Ascending aorta (tissue), 2 donors: ENCODE data around the gene NDUFS6. TPM values are rescaled to one million over a fixed set of nuclear protein-coding genes. Genes with fewer than 3 reads are reported as not detected.
"Not testable (repeated sequence)": the region's sequence is repeated elsewhere in the genome, so short reads cannot be mapped to it uniquely, and the experiment has no call there.

Experiments used
- DNase-seq, 2 donors: peaks; one replicate each; pipeline ENCODE4 v3.0.0-alpha.2; 2019; ENCODE audit warnings: low spot score in 2 of 2
- H3K27ac ChIP-seq, 2 donors: fragments of 200-600 bp; sonication (generic); one replicate each; pipeline ENCODE4 v1.5.1; 2016 to 2017; ENCODE audit warnings: mild to moderate bottlenecking in 1 of 2
- H3K27me3 ChIP-seq: fragments of 200-600 bp; sonication (generic); one replicate; pipeline ENCODE4 v1.5.1; 2017
- H3K36me3 ChIP-seq, 2 donors: fragments of 200-600 bp; sonication (generic); one replicate each; pipeline ENCODE4 v1.5.1; 2016
- H3K4me1 ChIP-seq, 2 donors: fragments of 200-600 bp; sonication (generic); one replicate each; pipeline ENCODE4 v1.5.1; 2016 to 2017; ENCODE audit warnings: mild to moderate bottlenecking in 1 of 2
- H3K4me3 ChIP-seq, 2 donors: fragments of 200-600 bp; sonication (generic); one replicate each; pipeline ENCODE4 v1.5.1; 2016 to 2017; ENCODE audit warnings: mild to moderate bottlenecking in 1 of 2
- H3K9me3 ChIP-seq, 2 donors: fragments of 200-600 bp; sonication (generic); one replicate each; pipeline ENCODE4 v1.5.1; 2016
- intact Hi-C: fragments of 100-400 bp; cut with DNase I; formaldehyde crosslinking; loops from one replicate; pipeline ENCODE4 v1.15.1; 2023
- total RNA-seq: library from RNA; depleted of rRNA; stranded (reverse); fragments of >200 nt; gene quantifications from one replicate; pipeline ENCODE4 v1.1.0, GENCODE V29; 2016
- TF ChIP-seq, protein P1 (sequence below), 3 experiments: fragments of 200-600 bp in 2 of 3; fragments of 450-650 bp in 1 of 3; sonication (generic) in 2 of 3; IDR thresholded peaks; one replicate each; pipeline ENCODE4 v1.5.1; 2016 to 2019; ENCODE audit warnings: antibody characterized with exemption in 3 of 3, mild to moderate bottlenecking in 1 of 3, moderate library complexity in 1 of 3

Gene NDUFS6
- total RNA-seq, 1 donor from 2014 or later = 29.8 TPM

GRCh38 chr5:1815071-1815786 is 14.0 kb downstream of the NDUFS6 start:
- no peak for DNase-seq
- Histone ChIP-seq H3K9me3 (no peaks in the 10 kb centered on the region), H3K27me3 (no peaks in the 10 kb centered on the region), H3K4me3 (no peak overlapping the region), H3K27ac (no peak overlapping the region), H3K4me1 (no peaks in the 10 kb centered on the region), H3K36me3 (peaks cover 51 to 77% of the 10 kb centered on the region in 2 donors)
- intact Hi-C loops = no loop called here
- TF ChIP-seq, protein P1, sequence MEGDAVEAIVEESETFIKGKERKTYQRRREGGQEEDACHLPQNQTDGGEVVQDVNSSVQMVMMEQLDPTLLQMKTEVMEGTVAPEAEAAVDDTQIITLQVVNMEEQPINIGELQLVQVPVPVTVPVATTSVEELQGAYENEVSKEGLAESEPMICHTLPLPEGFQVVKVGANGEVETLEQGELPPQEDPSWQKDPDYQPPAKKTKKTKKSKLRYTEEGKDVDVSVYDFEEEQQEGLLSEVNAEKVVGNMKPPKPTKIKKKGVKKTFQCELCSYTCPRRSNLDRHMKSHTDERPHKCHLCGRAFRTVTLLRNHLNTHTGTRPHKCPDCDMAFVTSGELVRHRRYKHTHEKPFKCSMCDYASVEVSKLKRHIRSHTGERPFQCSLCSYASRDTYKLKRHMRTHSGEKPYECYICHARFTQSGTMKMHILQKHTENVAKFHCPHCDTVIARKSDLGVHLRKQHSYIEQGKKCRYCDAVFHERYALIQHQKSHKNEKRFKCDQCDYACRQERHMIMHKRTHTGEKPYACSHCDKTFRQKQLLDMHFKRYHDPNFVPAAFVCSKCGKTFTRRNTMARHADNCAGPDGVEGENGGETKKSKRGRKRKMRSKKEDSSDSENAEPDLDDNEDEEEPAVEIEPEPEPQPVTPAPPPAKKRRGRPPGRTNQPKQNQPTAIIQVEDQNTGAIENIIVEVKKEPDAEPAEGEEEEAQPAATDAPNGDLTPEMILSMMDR (IDR thresholded peaks at IDR 0.05) = no peak

DNA sequence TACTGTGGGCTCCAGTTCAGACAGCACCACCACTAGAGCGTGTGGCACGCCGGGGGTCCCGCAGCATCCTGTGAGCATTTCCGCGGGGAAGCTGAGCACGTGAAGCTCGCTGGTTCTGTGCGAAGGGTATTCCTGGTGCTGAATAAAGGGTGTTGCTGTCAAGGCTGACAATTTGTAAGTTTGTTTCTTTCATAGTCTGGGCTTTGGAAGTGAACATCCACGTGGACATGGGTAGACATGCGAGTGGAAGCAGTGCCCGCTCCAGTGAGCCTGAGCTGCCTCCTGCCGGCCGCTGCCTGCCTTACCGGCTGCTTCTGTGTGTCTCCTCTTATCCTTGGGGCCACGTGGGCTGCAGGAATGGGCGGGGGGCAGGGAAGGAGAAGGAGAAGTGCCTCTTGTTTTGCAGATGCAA is 14.7 kb downstream of the NDUFS6 start:
- intact Hi-C loops = no loop called here
- no peak for DNase-seq
- no peaks in the 10 kb centered on the region for H3K27me3 ChIP-seq
- TF ChIP-seq, protein P1 (IDR thresholded peaks at IDR 0.05) = no peak
- H3K36me3 ChIP-seq = peaks cover 51 to 79% of the 10 kb centered on the region in 2 donors
- no peaks in the 10 kb centered on the region for H3K9me3 ChIP-seq
- no peak overlapping the region for H3K4me3 ChIP-seq
- H3K27ac ChIP-seq = no peak overlapping the region
- no peaks in the 10 kb centered on the region for H3K4me1 ChIP-seq

GRCh38 chr5:1816495-1817089 is 15.4 kb downstream of the NDUFS6 start:
- intact Hi-C loops, H3K27me3 ChIP-seq, H3K4me1 ChIP-seq, H3K9me3 ChIP-seq, H3K27ac ChIP-seq, DNase-seq, H3K4me3 ChIP-seq: not testable (repeated sequence)
- H3K36me3 ChIP-seq = peaks cover 53 to 79% of the 10 kb centered on the region in 2 donors

DNA sequence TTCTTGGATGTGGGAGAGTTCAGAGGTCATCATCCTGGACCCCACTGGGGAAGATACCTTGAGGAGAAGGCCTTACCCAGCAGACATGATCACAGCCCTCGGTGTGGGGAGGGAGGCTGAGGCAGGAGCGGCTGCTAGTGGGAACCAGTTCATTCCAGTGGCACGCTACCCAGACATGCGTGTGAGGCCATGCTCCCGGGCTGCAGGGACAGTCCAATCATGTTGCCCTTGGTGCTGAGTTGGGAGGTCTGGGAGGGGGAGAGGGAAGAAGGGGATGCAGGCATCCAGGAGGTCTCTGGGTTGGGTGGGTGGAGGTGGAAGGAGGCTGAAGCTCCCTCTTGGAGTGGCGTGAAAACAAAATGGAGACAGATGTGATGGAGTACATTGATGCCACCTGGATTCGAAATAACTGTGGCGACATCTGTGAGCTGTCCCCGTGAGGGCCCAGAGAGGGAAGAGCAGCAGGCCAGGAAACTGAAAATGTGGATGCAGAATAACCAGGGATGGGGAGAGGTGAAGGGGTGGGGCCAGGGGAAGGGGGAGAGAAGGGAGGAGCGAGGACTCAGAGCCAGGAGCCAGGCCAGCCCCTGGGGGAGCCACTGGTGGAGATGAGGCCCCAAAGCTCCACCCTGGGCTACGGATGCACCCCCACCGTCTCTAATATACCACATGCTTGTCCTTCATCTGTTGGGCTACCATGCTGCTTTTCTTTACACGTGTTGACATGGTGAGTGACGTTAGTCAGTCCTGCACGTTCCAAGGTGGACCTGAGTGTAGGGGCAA is 16.2 kb downstream of the NDUFS6 start:
- no peak overlapping the region for H3K27ac ChIP-seq
- intact Hi-C loops = no loop called here
- TF ChIP-seq, protein P1 (IDR thresholded peaks at IDR 0.05) = no peak
- H3K9me3 ChIP-seq = no peaks in the 10 kb centered on the region
- H3K4me1 ChIP-seq = no peaks in the 10 kb centered on the region
- H3K27me3 ChIP-seq = no peaks in the 10 kb centered on the region
- peaks cover 57 to 79% of the 10 kb centered on the region in 2 donors for H3K36me3 ChIP-seq
- no peak overlapping the region for H3K4me3 ChIP-seq
- no peak for DNase-seq

GRCh38 chr5:1818784-1819183 is 17.6 kb downstream of the NDUFS6 start:
- no peak overlapping the region for H3K27ac ChIP-seq
- peaks cover 54 to 77% of the 10 kb centered on the region in 2 donors for H3K36me3 ChIP-seq
- TF ChIP-seq, protein P1 (IDR thresholded peaks at IDR 0.05) = no peak
- no peaks in the 10 kb centered on the region for H3K9me3 ChIP-seq
- intact Hi-C loops = no loop called here
- DNase-seq = no peak
- H3K27me3 ChIP-seq = no peaks in the 10 kb centered on the region
- H3K4me3 ChIP-seq = no peak overlapping the region
- H3K4me1 ChIP-seq = no peaks in the 10 kb centered on the region

DNA sequence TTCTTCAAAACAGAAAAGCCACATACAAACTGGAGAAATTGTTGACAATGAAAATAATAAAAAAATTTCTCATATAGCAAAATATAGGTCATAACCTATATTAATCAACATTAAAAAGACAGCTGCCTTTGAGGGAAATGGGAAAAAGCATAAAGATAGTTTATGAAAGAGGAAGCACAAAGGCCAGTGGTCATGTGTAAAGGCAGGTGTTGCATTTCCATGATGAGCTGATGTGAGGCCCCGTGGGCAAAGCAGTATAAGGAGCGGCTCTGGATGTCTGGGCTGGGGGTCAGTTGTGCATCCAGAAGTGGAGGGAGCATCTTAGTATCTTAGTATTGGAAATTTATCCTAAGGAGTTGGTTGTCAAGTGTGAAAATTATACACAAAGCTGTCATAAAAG is 18.3 kb downstream of the NDUFS6 start:
- Histone ChIP-seq H3K27ac (no peak overlapping the region), H3K36me3 (peaks cover 48 to 72% of the 10 kb centered on the region in 2 donors), H3K4me3 (no peak overlapping the region), H3K9me3 (no peaks in the 10 kb centered on the region), H3K4me1 (no peaks in the 10 kb centered on the region), H3K27me3 (no peaks in the 10 kb centered on the region)
- intact Hi-C loops = no loop called here
- no peak for DNase-seq
- TF ChIP-seq, protein P1 (IDR thresholded peaks at IDR 0.05) = no peak
